GM21528 (cell line): Measurements from ENCODE around the gene SYT9.

Source experiments
- ATAC-seq: cut with Tn5 transposase; IDR thresholded peaks from one replicate; pipeline ENCODE4 v1.9.1; 2021; ENCODE audit warnings: mild to moderate bottlenecking, moderate library complexity; ENCODE audit not compliant: unreplicated experiment, low FRiP score

SYT9 gene

DNA sequence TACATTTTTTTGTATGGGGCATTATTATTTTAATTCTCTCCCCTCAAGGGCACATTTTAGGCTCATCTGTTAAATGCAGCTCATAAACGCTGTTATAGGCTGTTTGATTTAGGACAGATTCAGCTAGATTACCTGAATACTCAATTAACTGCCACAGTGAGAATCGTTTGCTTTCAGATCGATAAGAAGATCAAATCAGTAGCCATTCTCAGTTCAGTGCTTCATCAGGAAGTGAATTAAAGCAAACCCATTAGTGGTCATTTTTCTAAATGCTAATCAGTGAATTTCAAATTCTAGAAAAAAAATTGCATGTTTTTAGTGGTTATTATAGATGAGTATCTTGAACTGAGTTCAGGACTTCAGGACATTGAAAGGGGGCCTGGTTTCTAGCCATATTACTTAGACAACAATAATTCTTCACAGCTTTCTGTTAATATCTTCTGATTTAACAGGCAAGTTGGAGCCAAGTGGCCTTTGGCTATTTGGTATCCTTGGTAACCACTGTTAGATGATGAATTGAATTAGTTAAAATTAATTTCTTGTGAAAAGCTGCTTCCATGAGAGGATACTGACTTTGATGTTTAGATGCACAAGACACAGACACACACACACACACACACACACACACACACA lies 18.6 kb downstream of the SYT9 start:
- no peak for ATAC-seq

DNA sequence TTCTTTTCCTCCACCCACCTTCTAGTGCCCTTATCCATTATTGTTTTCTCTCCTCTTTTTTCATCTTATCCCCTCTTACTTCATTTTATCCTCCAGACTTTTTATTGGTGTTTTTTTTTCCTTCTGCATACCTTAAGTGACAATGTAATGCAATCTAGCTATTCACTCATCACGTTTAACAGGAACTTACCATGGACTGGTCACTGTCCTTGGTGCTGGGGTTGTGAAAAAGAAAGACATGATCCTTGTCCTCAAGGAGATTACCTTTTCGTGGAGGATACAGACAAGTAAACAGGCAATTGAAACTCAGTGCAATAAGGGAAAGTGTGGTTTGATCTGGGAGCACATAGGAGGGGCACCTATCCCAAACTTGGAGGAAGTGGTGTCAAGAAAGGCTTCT lies 20.7 kb downstream of the SYT9 start:
- ATAC-seq: no peak

DNA sequence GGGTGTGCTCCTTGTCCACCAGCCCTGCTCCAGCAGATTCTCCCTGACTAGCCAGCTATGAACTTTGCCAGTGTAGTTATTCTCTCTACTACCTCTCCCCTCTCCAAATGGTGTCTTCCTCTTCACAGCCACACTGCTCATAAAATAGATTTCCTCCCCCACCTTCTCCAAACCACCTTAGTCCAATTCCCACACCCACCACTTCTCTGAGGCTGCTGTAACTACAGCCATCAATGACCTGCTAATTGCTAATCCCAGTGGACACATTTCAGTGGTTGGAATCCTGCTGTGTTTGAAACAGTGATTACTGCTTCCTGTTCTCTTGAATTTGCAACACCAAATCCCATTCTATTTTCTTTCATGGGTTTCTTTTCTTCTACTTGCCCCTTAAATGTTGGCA lies 23.4 kb downstream of the SYT9 start:
- ATAC-seq: no peak

DNA sequence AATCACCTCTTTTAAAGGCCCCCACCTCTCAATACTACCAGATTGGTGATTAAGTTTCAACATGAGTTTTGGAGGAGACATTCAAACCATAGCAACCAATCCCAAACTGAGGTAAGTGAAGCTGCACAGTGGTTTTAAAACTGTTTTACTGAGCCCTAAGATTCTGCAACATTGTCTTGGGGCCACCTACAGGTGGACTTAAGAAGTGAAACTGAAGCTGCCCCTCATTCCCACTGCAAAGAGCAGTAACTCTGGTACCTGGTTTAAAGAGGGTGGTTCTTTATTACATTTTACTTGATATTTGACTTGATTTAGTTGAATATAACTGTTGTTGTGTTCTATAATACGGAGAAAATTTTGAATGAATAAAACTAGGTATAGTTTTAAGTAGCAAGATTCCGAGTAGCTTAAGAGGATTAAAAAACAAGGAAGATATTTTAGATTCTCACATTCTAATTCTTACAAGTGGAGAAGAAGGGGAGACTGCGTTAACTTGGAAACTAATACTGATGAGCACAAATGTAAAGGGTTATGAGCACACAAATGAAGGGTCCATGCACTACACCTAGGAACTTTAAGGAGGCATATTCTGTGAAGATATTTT lies 26.7 kb downstream of the SYT9 start:
- peak; percentile 57 for ATAC-seq

GRCh38 chr11:7279676-7280075 lies 28.0 kb downstream of the SYT9 start:
- ATAC-seq: no peak

DNA sequence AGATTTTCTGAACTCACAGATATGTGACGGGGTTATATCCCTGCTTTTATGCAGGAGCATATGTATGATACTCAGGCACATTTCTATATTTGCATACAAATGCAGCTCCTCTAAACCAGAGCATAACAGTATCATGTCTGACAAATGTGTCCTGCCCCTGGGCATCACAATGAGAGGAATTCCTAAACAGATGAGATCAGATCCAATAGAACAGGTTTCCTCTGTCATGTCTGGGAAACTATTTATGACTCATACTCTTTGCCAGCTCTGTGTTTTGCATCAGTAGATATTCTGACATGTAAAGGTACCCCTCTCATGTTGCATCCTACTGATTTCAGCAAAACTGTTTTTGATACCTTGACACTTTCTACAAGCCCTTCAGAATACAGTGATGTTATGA lies 29.4 kb downstream of the SYT9 start:
- ATAC-seq: no peak

DNA sequence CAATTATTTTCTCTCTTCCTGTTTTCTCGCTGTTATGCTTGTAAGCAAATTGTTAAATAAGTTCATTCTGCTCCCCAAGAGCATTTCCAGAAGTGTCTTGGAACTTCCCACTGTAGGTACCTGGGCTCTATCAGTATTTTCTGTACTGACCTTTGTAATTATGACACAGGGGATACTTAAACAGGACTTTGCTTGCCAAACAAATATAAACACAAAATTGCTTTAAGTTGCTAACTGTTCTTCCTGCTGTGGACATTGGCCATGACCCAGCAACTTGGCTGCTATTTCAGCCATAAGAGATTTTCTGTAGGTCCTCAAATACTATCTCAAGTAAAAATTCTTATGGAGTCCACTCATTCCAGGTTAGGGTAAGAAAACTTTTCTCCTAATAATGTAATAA lies 30.1 kb downstream of the SYT9 start:
- no peak for ATAC-seq

DNA sequence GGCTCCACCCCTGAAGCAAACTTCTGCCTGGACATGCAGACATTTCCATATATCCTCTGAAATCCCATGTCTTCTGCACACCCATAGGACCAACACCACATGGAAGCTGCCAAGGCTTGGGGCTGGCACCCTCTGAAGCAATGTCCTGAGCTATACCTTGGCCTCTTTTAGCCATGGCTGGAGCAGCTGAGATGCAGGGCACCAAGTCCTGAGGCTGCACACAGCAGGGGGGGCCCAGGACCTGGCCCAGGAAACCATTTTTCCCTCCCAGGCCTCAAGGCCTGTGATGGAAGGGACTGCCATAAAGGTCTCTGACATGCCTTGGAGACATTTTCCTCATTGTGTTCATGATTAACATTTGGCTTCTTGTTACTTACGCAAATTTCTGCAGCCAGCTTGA lies 34.5 kb downstream of the SYT9 start:
- no peak for ATAC-seq

- ATAC-seq: no peak
These were observed 39.6 kb downstream of the SYT9 start for GRCh38 chr11:7291100-7291829.

DNA sequence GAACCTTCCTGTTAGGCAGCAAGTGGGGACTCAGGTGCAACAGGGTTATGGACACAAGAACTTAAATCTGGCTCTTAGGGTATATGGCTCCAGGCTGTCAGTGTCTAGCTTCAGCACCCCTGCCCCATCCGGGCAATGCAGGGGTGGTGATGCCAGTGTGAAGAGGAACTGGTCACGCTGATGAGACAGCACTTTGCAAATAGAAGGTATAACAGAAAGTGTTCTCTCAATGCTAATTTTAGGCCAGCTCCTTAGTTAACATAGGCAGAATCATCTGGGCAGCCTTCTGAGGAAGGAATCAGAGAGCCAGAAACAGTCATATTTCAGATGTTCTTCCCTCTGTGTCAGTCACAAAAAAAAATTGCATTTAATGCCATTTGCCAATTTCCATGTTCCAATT lies 41.2 kb downstream of the SYT9 start:
- ATAC-seq: no peak

DNA sequence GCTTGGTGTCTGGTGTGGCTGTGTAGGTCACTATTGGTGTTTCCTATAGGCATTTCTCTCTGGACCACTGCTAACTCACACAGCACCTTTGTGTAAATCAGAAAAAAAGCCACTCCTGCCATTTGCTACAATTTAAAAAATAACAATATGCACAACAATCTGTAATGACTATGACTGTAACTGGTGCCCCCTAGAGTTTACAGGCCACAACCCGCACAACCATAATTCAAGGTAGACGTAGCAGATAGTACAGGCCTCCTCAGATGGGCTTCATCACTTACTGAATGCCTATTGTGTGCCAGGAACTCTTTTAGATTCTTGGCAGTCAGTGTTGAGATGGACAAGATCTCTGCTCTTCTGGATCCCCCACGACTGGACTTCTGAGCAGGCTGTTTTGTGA lies 47.7 kb downstream of the SYT9 start:
- no peak for ATAC-seq

DNA sequence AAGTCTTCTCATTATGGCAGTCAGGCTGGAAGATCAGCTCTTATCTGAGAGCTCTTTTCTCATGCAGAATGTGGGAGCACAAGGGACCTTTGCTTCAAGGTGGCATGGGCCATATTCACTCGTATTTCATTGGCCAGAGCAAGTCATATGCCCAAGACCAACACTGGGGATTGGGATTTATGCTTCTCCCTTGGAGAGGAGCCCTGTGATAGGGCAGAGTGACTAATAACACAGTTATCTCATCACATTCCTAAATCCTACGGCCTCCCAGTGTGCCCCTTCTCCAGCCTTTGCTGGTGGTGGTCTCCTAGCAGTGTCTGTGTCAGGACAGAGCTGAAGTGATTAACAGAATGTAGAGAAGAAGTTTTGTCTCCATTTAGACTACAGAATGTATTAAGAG lies 48.6 kb downstream of the SYT9 start:
- ATAC-seq: no peak

- no peak for ATAC-seq
These were observed 51.4 kb downstream of the SYT9 start for GRCh38 chr11:7303146-7303545.

GRCh38 chr11:7306900-7307299 lies 55.2 kb downstream of the SYT9 start:
- ATAC-seq: no peak

DNA sequence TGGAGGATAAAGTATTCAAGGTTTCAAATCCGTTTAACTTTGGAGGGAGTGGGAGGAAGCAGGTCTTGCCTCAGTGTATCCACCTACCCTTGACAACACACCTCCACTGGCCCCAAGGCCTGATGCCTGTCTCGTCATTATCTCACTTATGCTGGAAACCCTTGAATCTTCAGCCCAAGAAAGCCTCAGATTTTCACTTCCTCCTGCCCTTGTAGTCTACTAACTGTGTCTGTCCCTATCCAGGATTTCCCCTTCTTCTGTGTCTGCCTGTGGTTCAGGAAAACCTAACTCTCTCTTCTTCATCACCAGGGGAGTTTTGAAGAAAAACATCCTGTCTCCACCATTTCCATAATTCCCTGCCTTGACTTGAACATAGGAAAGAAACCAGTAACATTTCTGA lies 56.1 kb downstream of the SYT9 start:
- ATAC-seq: no peak

DNA sequence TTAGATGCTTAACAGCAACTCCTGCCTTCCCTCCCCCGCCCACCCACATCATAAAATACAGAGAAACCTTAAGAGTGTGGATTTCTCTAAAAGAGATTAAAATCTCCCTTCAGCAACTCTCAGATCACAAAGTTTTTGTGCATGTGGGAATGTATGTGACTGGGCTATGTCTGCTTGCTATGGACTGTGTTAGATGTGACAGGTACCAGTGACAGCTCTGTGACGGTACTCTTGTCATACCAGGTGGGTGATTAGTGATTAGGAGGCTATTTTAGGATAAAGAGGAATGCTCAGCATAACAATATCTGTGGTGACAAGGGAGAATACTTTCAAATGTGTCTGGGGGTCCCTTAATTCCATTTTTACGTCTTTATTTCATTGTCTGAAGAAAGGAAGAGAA lies 60.2 kb downstream of the SYT9 start:
- ATAC-seq: no peak

- no peak for ATAC-seq
These were observed 63.3 kb downstream of the SYT9 start for GRCh38 chr11:7314811-7315604.

- no peak for ATAC-seq
These were observed 67.8 kb downstream of the SYT9 start for GRCh38 chr11:7319501-7319900.

GRCh38 chr11:7320306-7320705 lies 68.6 kb downstream of the SYT9 start:
- no peak for ATAC-seq

- no peak for ATAC-seq
These were observed 70.1 kb downstream of the SYT9 start for GRCh38 chr11:7321473-7322450.
